ENCODE data around the gene TMEM50A.

The TMEM50A gene

DNA sequence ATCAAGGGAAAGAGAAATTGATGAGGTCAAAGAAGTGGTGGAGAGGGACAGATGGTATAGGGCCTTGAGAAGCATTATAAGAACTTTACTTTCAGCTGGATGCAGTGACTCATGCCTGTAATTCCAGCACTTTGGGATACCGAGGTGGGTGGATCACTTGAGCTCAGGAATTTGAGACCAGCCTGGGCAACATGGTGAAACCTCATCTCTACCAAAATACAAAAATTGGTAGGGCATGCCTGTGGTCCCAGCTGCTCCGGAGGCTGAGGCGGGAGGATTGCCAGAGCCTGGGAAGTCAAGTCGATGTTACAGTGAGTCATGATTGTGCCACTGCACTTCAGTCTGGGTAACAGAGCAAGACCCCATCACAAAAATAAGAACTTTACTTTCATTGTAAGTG lies 5.7 kb downstream of the TMEM50A start:
- no peak for TF ChIP-seq EZH2phosphoT487 (IDR thresholded peaks at IDR 0.05; ENCODE audit: borderline replicate concordance, low read length)
- TF ChIP-seq, protein P1, sequence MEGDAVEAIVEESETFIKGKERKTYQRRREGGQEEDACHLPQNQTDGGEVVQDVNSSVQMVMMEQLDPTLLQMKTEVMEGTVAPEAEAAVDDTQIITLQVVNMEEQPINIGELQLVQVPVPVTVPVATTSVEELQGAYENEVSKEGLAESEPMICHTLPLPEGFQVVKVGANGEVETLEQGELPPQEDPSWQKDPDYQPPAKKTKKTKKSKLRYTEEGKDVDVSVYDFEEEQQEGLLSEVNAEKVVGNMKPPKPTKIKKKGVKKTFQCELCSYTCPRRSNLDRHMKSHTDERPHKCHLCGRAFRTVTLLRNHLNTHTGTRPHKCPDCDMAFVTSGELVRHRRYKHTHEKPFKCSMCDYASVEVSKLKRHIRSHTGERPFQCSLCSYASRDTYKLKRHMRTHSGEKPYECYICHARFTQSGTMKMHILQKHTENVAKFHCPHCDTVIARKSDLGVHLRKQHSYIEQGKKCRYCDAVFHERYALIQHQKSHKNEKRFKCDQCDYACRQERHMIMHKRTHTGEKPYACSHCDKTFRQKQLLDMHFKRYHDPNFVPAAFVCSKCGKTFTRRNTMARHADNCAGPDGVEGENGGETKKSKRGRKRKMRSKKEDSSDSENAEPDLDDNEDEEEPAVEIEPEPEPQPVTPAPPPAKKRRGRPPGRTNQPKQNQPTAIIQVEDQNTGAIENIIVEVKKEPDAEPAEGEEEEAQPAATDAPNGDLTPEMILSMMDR (IDR thresholded peaks at IDR 0.05; ENCODE audit: low read depth, low read length, poor library complexity, severe bottlenecking), result no peak
- Histone ChIP-seq H3K36me3 (ENCODE audit: control insufficient read depth, low read length) (peaks cover 53% of the 10 kb centered on the region), H3K9me2 (replicated peaks; ENCODE audit: control insufficient read depth, low read length) (no peaks in the 10 kb centered on the region), H3F3A (ENCODE audit: control insufficient read depth, insufficient read depth) (no peaks in the 10 kb centered on the region), H3K27me3 (ENCODE audit: control insufficient read depth, low read length) (no peaks in the 10 kb centered on the region), H3K27ac (ENCODE audit: low read depth, low read length) (no peak overlapping the region), H3K4me2 (ENCODE audit: low read length) (no peak overlapping the region), H3K9me3 (ENCODE audit: control insufficient read depth, insufficient read depth, low read length) (no peaks in the 10 kb centered on the region), H4K20me1 (ENCODE audit: control insufficient read depth, insufficient read depth, low read depth, low read length) (peaks cover 5% of the 10 kb centered on the region), H3K4me1 (ENCODE audit: control insufficient read depth, low read length) (peaks cover 15% of the 10 kb centered on the region), H3K79me2 (ENCODE audit: control insufficient read depth, low read length) (peaks cover 65% of the 10 kb centered on the region), H3K4me3 (ENCODE audit: low read length) (no peak overlapping the region)

DNA sequence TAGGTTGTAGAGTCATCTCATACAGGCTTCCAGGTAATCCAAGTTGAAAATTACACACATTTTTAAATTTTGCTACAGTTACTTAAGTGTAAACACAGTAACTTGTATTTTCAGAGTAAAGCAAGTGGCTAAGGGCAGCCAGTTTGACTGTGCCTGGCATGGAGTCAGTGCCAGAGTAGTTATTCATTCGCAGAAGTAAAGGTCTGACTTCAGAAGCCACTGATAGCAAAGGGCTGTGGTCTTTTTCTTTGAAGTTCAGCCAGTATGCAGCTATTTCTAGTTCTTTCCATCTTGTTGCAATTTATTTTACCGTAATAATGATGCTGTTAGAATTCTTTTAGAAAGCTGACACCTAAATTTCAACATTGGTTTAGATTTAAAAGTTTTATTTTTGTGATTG lies 9.4 kb downstream of the TMEM50A start:
- H3K79me2 ChIP-seq (ENCODE audit: control insufficient read depth, low read length), result peaks cover 29% of the 10 kb centered on the region
- H3K9me3 ChIP-seq (ENCODE audit: control insufficient read depth, insufficient read depth, low read length), result no peaks in the 10 kb centered on the region
- H3K36me3 ChIP-seq (ENCODE audit: control insufficient read depth, low read length), result peaks cover 59% of the 10 kb centered on the region
- H3K27me3 ChIP-seq (ENCODE audit: control insufficient read depth, low read length), result no peaks in the 10 kb centered on the region
- H4K20me1 ChIP-seq (ENCODE audit: control insufficient read depth, insufficient read depth, low read depth, low read length), result no peaks in the 10 kb centered on the region
- H3K4me1 ChIP-seq (ENCODE audit: control insufficient read depth, low read length), result 0 out of 2 replicates have a peak, but pooled peaks cover 6% of the 10 kb centered on the region
- no peak overlapping the region for H3K4me3 ChIP-seq (ENCODE audit: low read length)
- no peaks in the 10 kb centered on the region for H3K9me2 ChIP-seq (replicated peaks; ENCODE audit: control insufficient read depth, low read length)
- no peak overlapping the region for H3K4me2 ChIP-seq (ENCODE audit: low read length)
- TF ChIP-seq EZH2phosphoT487 (IDR thresholded peaks at IDR 0.05; ENCODE audit: borderline replicate concordance, low read length), result no peak
- TF ChIP-seq, protein P1 (IDR thresholded peaks at IDR 0.05; ENCODE audit: low read depth, low read length, poor library complexity, severe bottlenecking), result no peak
- H3F3A ChIP-seq (ENCODE audit: control insufficient read depth, insufficient read depth), result peaks cover 2% of the 10 kb centered on the region; the same call in 1 of the 2 replicates
- no peak overlapping the region for H3K27ac ChIP-seq (ENCODE audit: low read depth, low read length)

DNA sequence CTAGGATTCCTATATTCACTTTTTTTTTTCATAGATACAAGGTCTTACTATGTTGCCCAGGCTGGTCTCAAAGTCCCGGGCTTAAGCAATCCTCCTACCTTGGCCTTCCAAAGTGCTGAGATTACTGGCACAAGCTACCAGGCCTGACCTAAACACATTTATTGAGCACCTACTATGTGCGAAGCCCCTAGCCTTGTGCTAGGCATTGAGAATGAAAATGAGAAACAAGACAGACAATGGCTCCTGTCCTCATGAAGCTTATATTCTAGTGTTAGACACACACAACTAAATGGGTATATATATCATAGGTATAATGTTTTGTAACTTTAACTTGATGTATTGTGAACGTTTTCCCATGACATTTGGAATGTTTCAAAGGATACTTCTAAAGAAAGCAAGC lies 11.5 kb downstream of the TMEM50A start:
- Histone ChIP-seq H3K4me3 (ENCODE audit: low read length) (no peak overlapping the region), H3K27me3 (ENCODE audit: control insufficient read depth, low read length) (no peaks in the 10 kb centered on the region), H3K4me1 (ENCODE audit: control insufficient read depth, low read length) (0 out of 2 replicates have a peak, but pooled peaks cover 6% of the 10 kb centered on the region), H3K4me2 (ENCODE audit: low read length) (no peak overlapping the region), H3K9me2 (replicated peaks; ENCODE audit: control insufficient read depth, low read length) (no peaks in the 10 kb centered on the region), H3K79me2 (ENCODE audit: control insufficient read depth, low read length) (peaks cover 12% of the 10 kb centered on the region), H3K9me3 (ENCODE audit: control insufficient read depth, insufficient read depth, low read length) (no peaks in the 10 kb centered on the region), H3K36me3 (ENCODE audit: control insufficient read depth, low read length) (peaks cover 55% of the 10 kb centered on the region), H3K27ac (ENCODE audit: low read depth, low read length) (no peak overlapping the region), H3F3A (ENCODE audit: control insufficient read depth, insufficient read depth) (peaks cover 2% of the 10 kb centered on the region; the same call in 1 of the 2 replicates), H4K20me1 (ENCODE audit: control insufficient read depth, insufficient read depth, low read depth, low read length) (no peaks in the 10 kb centered on the region)
- TF ChIP-seq, protein P1 (IDR thresholded peaks at IDR 0.05; ENCODE audit: low read depth, low read length, poor library complexity, severe bottlenecking), result no peak
- TF ChIP-seq EZH2phosphoT487 (IDR thresholded peaks at IDR 0.05; ENCODE audit: borderline replicate concordance, low read length), result no peak
